Measurements from ENCODE around the gene AGPS. TPM values are rescaled to one million over a fixed set of nuclear protein-coding genes. Genes with fewer than 3 reads are reported as not detected.

Gene AGPS
- total RNA-seq, result 54.1 and 74.6 TPM in 2 replicates

GRCh38 chr2:177392373-177393202 is at the start of gene AGPS:
Gene AGPS, plus strand, starts transcription at chr2:177392773. Its CDS starts 17 bp downstream, at chr2:177392790.

Other genes with a start within 250 kb of the AGPS start
- gene HNRNPA3, start 180.0 kb upstream of the AGPS start, total RNA-seq, result 20.7 and 38.3 TPM in 2 replicates
- 25.7 and 30.2 TPM in 2 replicates for gene NFE2L2, start 128.0 kb upstream of the AGPS start, total RNA-seq